A673 (cell line): ENCODE results near the gene ZNF124.
"Not testable (repeated sequence)": the region's sequence is repeated elsewhere in the genome, so short reads cannot be mapped to it uniquely, and the experiment has no call there.

Source experiments
- EZH2 ChIP-seq: fragments of 200-600 bp; sonication (generic); IDR thresholded peaks from 2 replicates; pipeline ENCODE4 v1.6.1; 2017; ENCODE audit warnings: borderline replicate concordance, low read depth, mild to moderate bottlenecking, mixed read lengths, antibody characterized with exemption, low read length; ENCODE audit not compliant: poor library complexity, severe bottlenecking
- TF ChIP-seq, protein P1 (sequence below): fragments of 300-800, 200-600 bp; sonication (generic); conservative IDR thresholded peaks from 2 replicates; pipeline ENCODE4 v1.5.1; 2017; ENCODE audit warnings: low read depth, mild to moderate bottlenecking, antibody characterized with exemption, low read length, moderate library complexity, mixed read lengths

DNA sequence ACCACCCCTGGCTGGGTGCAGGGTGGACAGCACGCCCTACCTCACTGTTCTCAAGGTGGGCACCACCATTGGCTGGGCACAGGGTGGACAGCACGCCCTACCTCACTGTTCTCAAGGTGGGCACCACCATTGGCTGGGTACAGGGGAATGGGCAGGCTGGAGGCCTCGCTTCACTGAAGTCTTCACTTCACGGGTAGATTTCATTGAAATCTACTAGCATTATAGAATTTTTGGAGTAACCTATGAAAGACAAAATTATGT lies 51.5 kb downstream of the ZNF124 start:
- TF ChIP-seq, protein P1, sequence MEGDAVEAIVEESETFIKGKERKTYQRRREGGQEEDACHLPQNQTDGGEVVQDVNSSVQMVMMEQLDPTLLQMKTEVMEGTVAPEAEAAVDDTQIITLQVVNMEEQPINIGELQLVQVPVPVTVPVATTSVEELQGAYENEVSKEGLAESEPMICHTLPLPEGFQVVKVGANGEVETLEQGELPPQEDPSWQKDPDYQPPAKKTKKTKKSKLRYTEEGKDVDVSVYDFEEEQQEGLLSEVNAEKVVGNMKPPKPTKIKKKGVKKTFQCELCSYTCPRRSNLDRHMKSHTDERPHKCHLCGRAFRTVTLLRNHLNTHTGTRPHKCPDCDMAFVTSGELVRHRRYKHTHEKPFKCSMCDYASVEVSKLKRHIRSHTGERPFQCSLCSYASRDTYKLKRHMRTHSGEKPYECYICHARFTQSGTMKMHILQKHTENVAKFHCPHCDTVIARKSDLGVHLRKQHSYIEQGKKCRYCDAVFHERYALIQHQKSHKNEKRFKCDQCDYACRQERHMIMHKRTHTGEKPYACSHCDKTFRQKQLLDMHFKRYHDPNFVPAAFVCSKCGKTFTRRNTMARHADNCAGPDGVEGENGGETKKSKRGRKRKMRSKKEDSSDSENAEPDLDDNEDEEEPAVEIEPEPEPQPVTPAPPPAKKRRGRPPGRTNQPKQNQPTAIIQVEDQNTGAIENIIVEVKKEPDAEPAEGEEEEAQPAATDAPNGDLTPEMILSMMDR: not testable (repeated sequence)
- not testable (repeated sequence) for TF ChIP-seq EZH2
